PC-3 (cell line): ENCODE measurements around the gene DLK1. TPM values are rescaled to one million over a fixed set of nuclear protein-coding genes. Genes with fewer than 3 reads are reported as not detected.

Experiments used
- ATAC-seq: fragments of 200-7000 bp; cut with Tn5 transposase; 2 replicates; pipeline ENCODE4 v1.9.1; 2020; ENCODE audit warnings: mild to moderate bottlenecking, moderate library complexity
- BruUV-seq: library from RNA; stranded (reverse); fragments of 400-500 nt; replicated peaks from 2 replicates; lab custom pipeline; 2021; lab: Mats Ljungman, UMichigan
- CTCF ChIA-PET: fragments of 300-600 bp; sonication (Branson Sonifier 250); formaldehyde crosslinking; loops from one replicate; lab custom pipeline; 2022; ENCODE audit warnings: antibody characterized with exemption; lab: Charles Lee
- POLR2A ChIA-PET: fragments of 300-600 bp; sonication (Branson Sonifier 250); formaldehyde crosslinking; loops from one replicate; lab custom pipeline; 2022; ENCODE audit warnings: antibody characterized with exemption; ENCODE audit not compliant: unreplicated experiment; lab: Charles Lee
- DNase-seq: peaks from one replicate; pipeline ENCODE4 v3.0.0-alpha.2; 2015
- H2AFZ ChIP-seq: fragments of 300-600 bp; sonication (generic); 2 replicates; pipeline ENCODE4 v1.6.0; 2016; ENCODE audit warnings: antibody characterized with exemption, low read length
- H3F3A ChIP-seq: fragments of 300-600 bp; sonication (generic); one replicate; pipeline ENCODE4 v1.6.0; 2017; ENCODE audit warnings: antibody characterized with exemption, low read length, control low read depth, mild to moderate bottlenecking; ENCODE audit not compliant: unreplicated experiment
- H3K27ac ChIP-seq: fragments of 300-600 bp; sonication (generic); 2 replicates; pipeline ENCODE4 v1.5.1; 2016; ENCODE audit warnings: mild to moderate bottlenecking, low read length
- H3K27me3 ChIP-seq: fragments of 300-600 bp; sonication (generic); 2 replicates; pipeline ENCODE4 v1.6.1; 2016; ENCODE audit warnings: low read length, mixed read lengths
- H3K36me3 ChIP-seq: fragments of 300-600 bp; sonication (generic); 2 replicates; pipeline ENCODE4 v1.6.1; 2016; ENCODE audit warnings: low read depth, mixed run types, low read length, mixed read lengths
- H3K4me1 ChIP-seq: fragments of 300-600 bp; sonication (generic); 2 replicates; pipeline ENCODE4 v1.5.1; 2016; ENCODE audit warnings: low read length; ENCODE audit not compliant: insufficient read depth
- H3K4me2 ChIP-seq: fragments of 300-600 bp; sonication (generic); 2 replicates; pipeline ENCODE4 v1.6.0; 2016; ENCODE audit warnings: low read length
- H3K4me3 ChIP-seq: fragments of 300-600 bp; sonication (generic); 2 replicates; pipeline ENCODE4 v1.5.1; 2016; ENCODE audit warnings: mild to moderate bottlenecking, low read length, mixed read lengths
- H3K79me2 ChIP-seq: fragments of 300-600 bp; sonication (generic); 2 replicates; pipeline ENCODE4 v1.6.1; 2017; ENCODE audit warnings: low read length, mixed read lengths
- H3K9ac ChIP-seq: fragments of 300-600 bp; sonication (generic); 2 replicates; pipeline ENCODE4 v1.6.0; 2016; ENCODE audit warnings: mild to moderate bottlenecking, low read length
- H3K9me2 ChIP-seq: fragments of 300-600 bp; sonication (generic); replicated peaks from 2 replicates; pipeline ENCODE4 v1.6.1; 2016; ENCODE audit warnings: mixed run types, low read length, mixed read lengths
- H3K9me3 ChIP-seq: fragments of 300-600 bp; sonication (generic); 2 replicates; pipeline ENCODE4 v1.6.1; 2016; ENCODE audit warnings: low read length, mixed read lengths
- H4K20me1 ChIP-seq: fragments of 300-600 bp; sonication (generic); 2 replicates; pipeline ENCODE4 v1.6.1; 2016; ENCODE audit warnings: low read length, mixed read lengths
- CTCF ChIP-seq: fragments of 300-600 bp; sonication (generic); conservative IDR thresholded peaks from 2 replicates; pipeline ENCODE4 v1.5.1; 2017; ENCODE audit warnings: antibody characterized with exemption, low read depth, mild to moderate bottlenecking, low read length
- EZH2 ChIP-seq: fragments of 300-600 bp; sonication (generic); IDR thresholded peaks from one replicate; pipeline ENCODE4 v1.6.1; 2017; ENCODE audit warnings: antibody characterized with exemption, mild to moderate bottlenecking, low read length; ENCODE audit not compliant: unreplicated experiment
- EZH2phosphoT487 ChIP-seq: fragments of 300-600 bp; sonication (generic); IDR thresholded peaks from 2 replicates; pipeline ENCODE4 v1.6.1; 2018; ENCODE audit warnings: mild to moderate bottlenecking, antibody characterized with exemption, low read length, borderline replicate concordance
- intact Hi-C: fragments of 100-400 bp; cut with micrococcal nuclease; formaldehyde crosslinking; loops from 2 replicates; pipeline ENCODE4 v1.9.0; 2023
- total RNA-seq: library from RNA; depleted of rRNA; stranded (reverse); fragments of >200 nt; gene quantifications from 2 replicates; pipeline ENCODE4 v1.2.3, GENCODE V29; 2014

Gene DLK1
- total RNA-seq, 1 experiment from 2014 or later = not detected

- Histone ChIP-seq H3K27ac (no peak overlapping the region), H3K9me2 (no peaks in the 10 kb centered on the region), H4K20me1 (no peaks in the 10 kb centered on the region), H3K9ac (no peak overlapping the region), H3F3A (no peaks in the 10 kb centered on the region), H3K4me1 (peaks cover 19% of the 10 kb centered on the region), H3K9me3 (no peaks in the 10 kb centered on the region), H2AFZ (no peak overlapping the region), H3K27me3 (peaks cover 2% of the 10 kb centered on the region; the same call in 1 of the 2 replicates), H3K36me3 (no peaks in the 10 kb centered on the region), H3K4me3 (no peak overlapping the region), H3K4me2 (no peak overlapping the region), H3K79me2 (no peaks in the 10 kb centered on the region)
- no TSS peak for BruUV-seq
- no peak for TF ChIP-seq EZH2
- no peak for TF ChIP-seq EZH2phosphoT487
- no peak for TF ChIP-seq CTCF
- intact Hi-C loops = no loop called here
- ATAC-seq = no peak
- CTCF ChIA-PET = no interaction called here
- no peak for DNase-seq
- POLR2A ChIA-PET = no interaction called here
Observed at GRCh38 chr14:100713705-100714104, 13.0 kb upstream of the DLK1 start.

GRCh38 chr14:100714258-100714892, 12.3 kb upstream of the DLK1 start:
- Histone ChIP-seq H3K9me3 (no peaks in the 10 kb centered on the region), H3K4me1 (peaks cover 17% of the 10 kb centered on the region), H3K9ac (no peak overlapping the region), H3K27me3 (peaks cover 9% of the 10 kb centered on the region), H3K4me3 (no peak overlapping the region), H3K4me2 (no peak overlapping the region), H4K20me1 (no peaks in the 10 kb centered on the region), H3K36me3 (no peaks in the 10 kb centered on the region), H3K9me2 (no peaks in the 10 kb centered on the region), H2AFZ (no peak overlapping the region), H3F3A (no peaks in the 10 kb centered on the region), H3K27ac (no peak overlapping the region), H3K79me2 (no peaks in the 10 kb centered on the region)
- BruUV-seq = no TSS peak
- no peak for DNase-seq
- intact Hi-C loops = no loop called here
- TF ChIP-seq EZH2 (no peak), CTCF (no peak)
- no peak for ATAC-seq
- ChIA-PET CTCF (no interaction called here), POLR2A (no interaction called here)

- DNase-seq (no peak), ATAC-seq (no peak)
- no TSS peak for BruUV-seq
- intact Hi-C loops = no loop called here
- no peaks in the 10 kb centered on the region for H3K9me2 ChIP-seq
- ChIA-PET CTCF (no interaction called here), POLR2A (no interaction called here)
- no peaks in the 10 kb centered on the region for H3F3A ChIP-seq
- H3K4me1 ChIP-seq = peaks cover 17% of the 10 kb centered on the region
- TF ChIP-seq CTCF = no peak
- TF ChIP-seq EZH2 = no peak
- H2AFZ ChIP-seq = no peak overlapping the region
- no peak overlapping the region for H3K4me3 ChIP-seq
- H3K79me2 ChIP-seq = no peaks in the 10 kb centered on the region
- H3K9ac ChIP-seq = no peak overlapping the region
- H4K20me1 ChIP-seq = no peaks in the 10 kb centered on the region
- H3K36me3 ChIP-seq = no peaks in the 10 kb centered on the region
- no peak overlapping the region for H3K27ac ChIP-seq
- H3K27me3 ChIP-seq = peaks cover 16% of the 10 kb centered on the region
- H3K9me3 ChIP-seq = no peaks in the 10 kb centered on the region
- no peak overlapping the region for H3K4me2 ChIP-seq
Observed at GRCh38 chr14:100715332-100715731, 11.4 kb upstream of the DLK1 start.
